K562 (cell line): ENCODE data around the gene SLC25A20. TPM values are rescaled to one million over a fixed set of nuclear protein-coding genes. Genes with fewer than 3 reads are reported as not detected.

Experiments used
- ATAC-seq: fragments of 200-7000 bp; cut with Tn5 transposase; 3 replicates; pipeline ENCODE4 v1.9.1; 2020; ENCODE audit warnings: moderate library complexity
- BruUV-seq: library from RNA; stranded (reverse); fragments of 400-500 nt; replicated peaks from 2 replicates; lab custom pipeline; 2021; lab: Mats Ljungman, UMichigan
- CTCF ChIA-PET: fragments of 300-600 bp; formaldehyde crosslinking; extraction: SDS; loops from one replicate; lab custom pipeline; 2021; ENCODE audit warnings: low intra/inter-chr PET ratio; lab: Yijun Ruan, JAX
- POLR2A ChIA-PET: fragments of 300-600, 350-650 bp; sonication (Branson Sonifier 250); formaldehyde crosslinking; extraction: SDS; loops from one replicate; lab custom pipeline; 2021; ENCODE audit warnings: antibody characterized with exemption, inconsistent platforms; lab: Yijun Ruan, JAX
- DNase-seq, 4 experiments: peaks; one replicate each; pipeline versions ENCODE4 v3.0.0 to v3.0.0-alpha.2; 2011 to 2018; ENCODE audit warnings: low spot score in 3 of 4, mixed read lengths in 3 of 4; ENCODE audit errors: extremely low read depth in 1 of 4
- FAIRE-seq: peaks from 2 replicates; lab custom pipeline; 2011; peaks lifted over from hg19 to GRCh38; lab: Jason Lieb, UNC
- H2AFZ ChIP-seq: 2 replicates; pipeline ENCODE4 v1.6.0; 2011; ENCODE audit warnings: low read depth, low read length, control low read depth, inconsistent platforms
- H3K27ac ChIP-seq: fragments of 200-600 bp; 3 replicates; pipeline ENCODE4 v1.8.0; 2011; ENCODE audit warnings: low read depth, mild to moderate bottlenecking, control low read depth, inconsistent platforms, low read length, moderate library complexity, mixed read lengths; ENCODE audit errors: extremely low read depth
- H3K27me3 ChIP-seq, 2 experiments: fragments of 300-600 bp in 1 of 2; 2 replicates in 1 of 2; 3 replicates in 1 of 2; pipeline versions ENCODE4 v1.6.0 to v1.8.0; 2011; ENCODE audit warnings: inconsistent platforms in 2 of 2, low read length in 2 of 2, mild to moderate bottlenecking in 1 of 2, mixed read lengths in 1 of 2, moderate library complexity in 1 of 2; ENCODE audit not compliant: control insufficient read depth in 2 of 2, insufficient read depth in 2 of 2
- H3K36me3 ChIP-seq: fragments of 300-600 bp; 3 replicates; pipeline ENCODE4 v1.8.0; 2011; ENCODE audit warnings: mild to moderate bottlenecking, low read length, inconsistent platforms; ENCODE audit not compliant: control insufficient read depth, insufficient read depth
- H3K4me1 ChIP-seq, 2 experiments: fragments of 200-600 bp in 1 of 2; replicated peaks in 1 of 2; 2 replicates in 1 of 2; 3 replicates in 1 of 2; pipeline versions ENCODE4 v1.5.1 to v1.8.0; 2011; ENCODE audit warnings: inconsistent platforms in 2 of 2, low read length in 2 of 2, mild to moderate bottlenecking in 1 of 2, mixed read lengths in 1 of 2, moderate library complexity in 1 of 2; ENCODE audit not compliant: control insufficient read depth in 2 of 2, insufficient read depth in 2 of 2
- H3K4me2 ChIP-seq: 2 replicates; pipeline ENCODE4 v1.6.1; 2011; ENCODE audit warnings: low read length, control low read depth, inconsistent platforms, mixed read lengths; ENCODE audit not compliant: insufficient read depth
- H3K4me3 ChIP-seq: fragments of 200-600 bp; sonication (generic), shearing (Covaris generic); 2 replicates; pipeline ENCODE4 v1.5.1; 2016; ENCODE audit warnings: control low read depth, inconsistent platforms
- H3K79me2 ChIP-seq: fragments of 200-600 bp; 3 replicates; pipeline ENCODE4 v1.8.0; 2011; ENCODE audit warnings: low read length, inconsistent platforms; ENCODE audit not compliant: control insufficient read depth, insufficient read depth
- H3K9ac ChIP-seq, 2 experiments: 2 replicates each; pipeline versions ENCODE4 v1.6.0 to v1.6.1; 2011; ENCODE audit warnings: low read depth in 2 of 2, low read length in 2 of 2, control low read depth in 1 of 2, inconsistent platforms in 1 of 2, mild to moderate bottlenecking in 1 of 2, mixed read lengths in 1 of 2; ENCODE audit not compliant: insufficient read depth in 1 of 2
- H3K9me1 ChIP-seq: one replicate; pipeline ENCODE4 v1.6.0; 2011; ENCODE audit warnings: inconsistent platforms, mild to moderate bottlenecking, low read length, moderate library complexity; ENCODE audit not compliant: control insufficient read depth, insufficient read depth
- H3K9me3 ChIP-seq: replicated peaks from 2 replicates; pipeline ENCODE4 v1.5.1; 2011; ENCODE audit warnings: low read depth, low read length, inconsistent platforms; ENCODE audit not compliant: control insufficient read depth, insufficient read depth
- H4K20me1 ChIP-seq: replicated peaks from 2 replicates; pipeline ENCODE4 v1.6.1; 2011; ENCODE audit warnings: low read length, inconsistent platforms, mixed read lengths; ENCODE audit not compliant: control insufficient read depth, insufficient read depth
- ARID3A ChIP-seq: IDR thresholded peaks from 2 replicates; pipeline ENCODE4 v1.6.1; 2012; ENCODE audit warnings: low read depth, low read length, improper control_type of control experiment, borderline replicate concordance
- C11orf30 ChIP-seq: fragments of 450-650 bp; IDR thresholded peaks from 2 replicates; pipeline ENCODE4 v1.6.1; 2016; ENCODE audit warnings: low read depth, mild to moderate bottlenecking
- CBFA2T2 ChIP-seq: fragments of 450-650 bp; conservative IDR thresholded peaks from 2 replicates; pipeline ENCODE4 v1.6.1; 2017; ENCODE audit warnings: mild to moderate bottlenecking
- DPF2 ChIP-seq: fragments of 450-650 bp; IDR thresholded peaks from 2 replicates; pipeline ENCODE4 v1.6.1; 2016
- E2F6 ChIP-seq, 2 experiments: IDR thresholded peaks; 2 replicates each; pipeline ENCODE4 v1.6.1; 2011; ENCODE audit warnings: borderline replicate concordance in 1 of 2, control low read depth in 1 of 2, low read depth in 1 of 2, low read length in 1 of 2, mild to moderate bottlenecking in 1 of 2, mixed read lengths in 1 of 2, moderate library complexity in 1 of 2; ENCODE audit not compliant: insufficient read depth in 1 of 2, insufficient read length in 1 of 2, poor library complexity in 1 of 2, severe bottlenecking in 1 of 2; ENCODE audit errors: extremely low read depth in 1 of 2
- ESRRB ChIP-seq: fragments of 250-450 bp; sonication (Bioruptor Pico); IDR thresholded peaks from 2 replicates; pipeline ENCODE4 v1.5.0; 2020; ENCODE audit warnings: mild to moderate bottlenecking, moderate library complexity, borderline replicate concordance
- GATA2 ChIP-seq: sonication (generic); formaldehyde crosslinking; IDR thresholded peaks from 2 replicates; pipeline ENCODE4 v1.4.0; 2020; ENCODE audit warnings: mild to moderate bottlenecking, missing genetic modification reagents
- MAFF ChIP-seq: IDR thresholded peaks from 2 replicates; pipeline ENCODE4 v1.6.1; 2012; ENCODE audit warnings: low read length, improper control_type of control experiment
- MCM7 ChIP-seq, 2 experiments: fragments of 450-650 bp; IDR thresholded peaks; 2 replicates each; pipeline ENCODE4 v1.6.1; 2016 to 2018
- MEIS2 ChIP-seq: fragments of 450-650 bp; IDR thresholded peaks from 2 replicates; pipeline ENCODE4 v1.6.1; 2014; ENCODE audit warnings: mild to moderate bottlenecking; ENCODE audit not compliant: partially characterized antibody
- MTA3 ChIP-seq: fragments of 450-650 bp; formaldehyde crosslinking; IDR thresholded peaks from 2 replicates; pipeline ENCODE4 v1.6.1; 2017; ENCODE audit warnings: mild to moderate bottlenecking, borderline replicate concordance
- NCOR1 ChIP-seq: fragments of 450-650 bp; IDR thresholded peaks from 2 replicates; pipeline ENCODE4 v1.6.1; 2016; ENCODE audit warnings: mild to moderate bottlenecking, moderate library complexity
- NFE2L1 ChIP-seq: fragments of 450-650 bp; IDR thresholded peaks from 2 replicates; pipeline ENCODE4 v1.6.1; 2016; ENCODE audit warnings: missing genetic modification characterization, low read depth, mild to moderate bottlenecking, missing compliant biosample characterization, moderate library complexity, borderline replicate concordance
- NFIC ChIP-seq: fragments of 450-650 bp; IDR thresholded peaks from 2 replicates; pipeline ENCODE4 v1.6.1; 2017; ENCODE audit warnings: mild to moderate bottlenecking, inconsistent platforms
- RBM14 ChIP-seq: fragments of 200-400 bp; formaldehyde crosslinking; IDR thresholded peaks from 2 replicates; pipeline ENCODE4 v1.6.1; 2018; ENCODE audit warnings: low read depth, mild to moderate bottlenecking, low read length, moderate library complexity, borderline replicate concordance; ENCODE audit not compliant: insufficient read depth
- SREBF2 ChIP-seq: sonication (generic); formaldehyde crosslinking; IDR thresholded peaks from 2 replicates; pipeline ENCODE4 v1.4.0; 2020; ENCODE audit warnings: mild to moderate bottlenecking, missing genetic modification reagents
- TAL1 ChIP-seq: fragments of 450-650 bp; IDR thresholded peaks from 2 replicates; pipeline ENCODE4 v1.6.1; 2016; ENCODE audit warnings: mild to moderate bottlenecking
- TCF15 ChIP-seq: fragments of 250-450 bp; sonication (Bioruptor Pico); IDR thresholded peaks from 2 replicates; pipeline ENCODE4 v1.8.0; 2022; ENCODE audit warnings: moderate library complexity, mild to moderate bottlenecking, inconsistent platforms
- TEAD4 ChIP-seq, 2 experiments: sonication (generic) in 1 of 2; formaldehyde crosslinking in 1 of 2; IDR thresholded peaks; 2 replicates each; pipeline versions ENCODE4 v1.6.1 to v1.8.0; 2012 to 2022; ENCODE audit warnings: borderline replicate concordance in 1 of 2, inconsistent platforms in 1 of 2, low read length in 1 of 2, mild to moderate bottlenecking in 1 of 2, missing genetic modification reagents in 1 of 2
- ZNF224 ChIP-seq: sonication (generic); formaldehyde crosslinking; IDR thresholded peaks from 2 replicates; pipeline ENCODE4 v1.8.0; 2022; ENCODE audit warnings: mild to moderate bottlenecking, missing genetic modification reagents
- ZNF316 ChIP-seq: fragments of 450-650 bp; IDR thresholded peaks from 2 replicates; pipeline ENCODE4 v1.6.1; 2016
- ZNF431 ChIP-seq: sonication (generic); formaldehyde crosslinking; IDR thresholded peaks from 2 replicates; pipeline ENCODE4 v1.8.0; 2022; ENCODE audit warnings: mild to moderate bottlenecking, missing genetic modification reagents
- WGBS: fragments of 100-300 bp; shearing (Covaris generic); methylation state at CpG from one replicate; pipeline ENCODE4 v1.1.6; 2016; ENCODE audit warnings: low coverage, mixed read lengths; ENCODE audit not compliant: insufficient coverage; ENCODE audit errors: missing lambda C conversion rate; 5-methylcytosine and 5-hydroxymethylcytosine counted together
- in situ Hi-C: fragments of 300-500 bp; cut with MboI; formaldehyde crosslinking; loops from 4 replicates; pipeline ENCODE4 v1.15.0; 2018; ENCODE audit warnings: inconsistent platforms, mixed read lengths
- intact Hi-C: fragments of 100-400 bp; cut with micrococcal nuclease; formaldehyde crosslinking; loops from 2 replicates; pipeline ENCODE4 v1.14.2; 2022
- polyA plus RNA-seq, 8 experiments: library from polyadenylated mRNA; depleted of rRNA in 4 of 8; stranded (reverse) in 5 of 8; unstranded in 3 of 8; fragments of >200 nt; fragmentation: Nextera tagmentation in 2 of 8; fragmentation: Illumina TruSeq in 1 of 8; extraction: Ambion mirVana in 2 of 8; extraction: Trizol in 1 of 8; gene quantifications; 2 replicates each; pipeline versions ENCODE4 v1.2.1 to v1.2.3, GENCODE V29; 2011 to 2014; ENCODE audit warnings: inconsistent platforms in 1 of 8, missing spikeins in 1 of 8
- total RNA-seq, 7 experiments: library from RNA; depleted of rRNA in 6 of 7; stranded (reverse); fragments of >200 nt in 6 of 7; fragmentation: Illumina TruSeq in 2 of 7; extraction: Trizol in 2 of 7; gene quantifications; 2 replicates each; pipeline versions ENCODE4 v1.2.1 to v1.2.3, GENCODE V29; 2011 to 2021; ENCODE audit warnings: low replicate concordance in 1 of 7

SLC25A20 gene
- total and polyA plus RNA-seq, 9 of the 15 experiments (the other 6 are each of a cell fraction or from before 2014, with no cell fraction given), result 14.3 to 48.1 (median 21.6) TPM

GRCh38 chr3:48935530-48935929, 36.8 kb upstream of the SLC25A20 start:
- in situ Hi-C loops (no loop called here), intact Hi-C loops (no loop called here)
- Histone ChIP-seq H3K27me3 (no peaks in the 10 kb centered on the region), H3K36me3 (peaks cover 61% of the 10 kb centered on the region), H3K4me1 (peaks cover 0 to 17% of the 10 kb centered on the region in 2 experiments; a peak in 4 of 5 replicates), H3K79me2 (peaks cover 81% of the 10 kb centered on the region), H4K20me1 (peaks cover 13% of the 10 kb centered on the region), H3K9me3 (no peaks in the 10 kb centered on the region), H3K9ac (no peak overlapping the region), H2AFZ (no peak overlapping the region), H3K27ac (peak overlapping the region; percentile 68), H3K9me1 (peaks cover 4% of the 10 kb centered on the region), H3K4me3 (no peak overlapping the region), H3K4me2 (peak overlapping the region; percentile 33)
- BruUV-seq, result no TSS peak
- WGBS, result 53% methylated on average over 4 of the region's 4 CpGs
- DNase-seq, result peak in 1 of 4 experiments; percentile 33
- ChIA-PET POLR2A (no interaction called here), CTCF (no interaction called here)
- FAIRE-seq, result peak; percentile 71
- peak; percentile 51 for ATAC-seq
- TF ChIP-seq NCOR1, result peak; percentile 38
- no peak for TF ChIP-seq E2F6 (IDR thresholded peaks at IDR 0.05; ENCODE audit: borderline replicate concordance in 1 of 2, extremely low read depth in 1 of 2, insufficient read depth in 1 of 2, insufficient read length in 1 of 2, low read depth in 1 of 2, low read length in 1 of 2, poor library complexity in 1 of 2, severe bottlenecking in 1 of 2)
- TF ChIP-seq TCF15 (CRISPR knock-in tag), result no peak
- TF ChIP-seq RBM14, result no peak
- TF ChIP-seq ZNF316, result peak; percentile 99
- TF ChIP-seq C11orf30, result peak; percentile 94
- TF ChIP-seq NFIC, result no peak
- TF ChIP-seq DPF2, result peak; percentile 69; the same call in 1 of the 2 replicates
- TF ChIP-seq SREBF2 (CRISPR knock-in tag), result no peak
- TF ChIP-seq GATA2 (CRISPR knock-in tag), result peak; percentile 16; the same call in 1 of the 2 replicates
- TF ChIP-seq ESRRB (CRISPR knock-in tag), result no peak
- 0 out of 2 replicates have a peak, but pooled peaks have one; percentile 17 for TF ChIP-seq MTA3
- TF ChIP-seq ZNF224 (CRISPR knock-in tag), result no peak
- peak; percentile 60 for TF ChIP-seq TEAD4 (IDR thresholded peaks at IDR 0.05; ENCODE audit: low read length)
- TF ChIP-seq TEAD4 (CRISPR knock-in tag; IDR thresholded peaks at IDR 0.05; ENCODE audit: borderline replicate concordance), result no peak
- no peak for TF ChIP-seq ZNF431
- TF ChIP-seq MCM7 (IDR thresholded peaks at IDR 0.05), result no peak
- TF ChIP-seq ARID3A, result 0 out of 2 replicates have a peak, but pooled peaks have one; percentile 42
- peak; percentile 59; the same call in 1 of the 2 replicates for TF ChIP-seq NFE2L1 (tag)
- TF ChIP-seq MEIS2, result peak; percentile 62
- TF ChIP-seq CBFA2T2, result peak; percentile 22; the same call in 1 of the 2 replicates
- peak; percentile 86 for TF ChIP-seq MAFF
- TF ChIP-seq TAL1, result peak; percentile 39; the same call in 1 of the 2 replicates
